Keratinocyte (primary cell): Measurements from ENCODE around the gene SPATA6L. TPM values are rescaled to one million over a fixed set of nuclear protein-coding genes. Genes with fewer than 3 reads are reported as not detected.

Experiments used
- DNase-seq: peaks from one replicate; pipeline ENCODE4 v3.0.0-alpha.2; 2011; ENCODE audit warnings: low read depth, missing footprints, low spot score
- FAIRE-seq: peaks from 2 replicates; lab custom pipeline; 2011; peaks lifted over from hg19 to GRCh38; lab: Jason Lieb, UNC
- H2AFZ ChIP-seq: 2 replicates; pipeline ENCODE4 v1.6.0; 2012; ENCODE audit warnings: low read length, control low read depth, inconsistent platforms; ENCODE audit not compliant: control insufficient read depth
- H3K27ac ChIP-seq: 2 replicates; pipeline ENCODE4 v1.5.1; 2011; ENCODE audit warnings: low read length; ENCODE audit not compliant: control insufficient read depth, insufficient read depth
- H3K27me3 ChIP-seq: 3 replicates; pipeline ENCODE4 v1.6.0; 2011; ENCODE audit warnings: low read length; ENCODE audit not compliant: control insufficient read depth, insufficient read depth; ENCODE audit errors: extremely low read depth
- H3K36me3 ChIP-seq, 2 experiments: 2 replicates in 1 of 2; 3 replicates in 1 of 2; pipeline ENCODE4 v1.5.1; 2011; ENCODE audit warnings: low read length in 2 of 2, mild to moderate bottlenecking in 1 of 2; ENCODE audit not compliant: control insufficient read depth in 2 of 2, insufficient read depth in 2 of 2; ENCODE audit errors: extremely low read depth in 1 of 2
- H3K4me1 ChIP-seq: 3 replicates; pipeline ENCODE4 v1.5.1; 2011; ENCODE audit warnings: low read length; ENCODE audit not compliant: control insufficient read depth, insufficient read depth; ENCODE audit errors: extremely low read depth
- H3K4me2 ChIP-seq: 3 replicates; pipeline ENCODE4 v1.6.0; 2011; ENCODE audit warnings: low read depth, low read length; ENCODE audit not compliant: control insufficient read depth, insufficient read depth; ENCODE audit errors: extremely low read depth
- H3K4me3 ChIP-seq, 3 experiments: fragments of 200-600 bp in 1 of 3; sonication (generic) in 1 of 3; 2 replicates in 2 of 3; 3 replicates in 1 of 3; pipeline ENCODE4 v1.5.1; 2011 to 2016; ENCODE audit warnings: low read length in 3 of 3, mild to moderate bottlenecking in 3 of 3, control low read depth in 2 of 3, inconsistent platforms in 1 of 3, low read depth in 1 of 3, mixed read lengths in 1 of 3, mixed run types in 1 of 3, moderate library complexity in 1 of 3; ENCODE audit not compliant: control insufficient read depth in 2 of 3, insufficient read depth in 2 of 3; ENCODE audit errors: extremely low read depth in 1 of 3
- H3K79me2 ChIP-seq: 2 replicates; pipeline ENCODE4 v1.6.0; 2012; ENCODE audit warnings: low read length; ENCODE audit not compliant: control insufficient read depth, insufficient read depth
- H3K9ac ChIP-seq: 3 replicates; pipeline ENCODE4 v1.6.0; 2011; ENCODE audit warnings: low read length; ENCODE audit not compliant: control insufficient read depth, insufficient read depth; ENCODE audit errors: extremely low read depth
- H3K9me1 ChIP-seq: 3 replicates; pipeline ENCODE4 v1.6.0; 2011; ENCODE audit warnings: low read length; ENCODE audit not compliant: control insufficient read depth, insufficient read depth; ENCODE audit errors: extremely low read depth
- H3K9me3 ChIP-seq: 2 replicates; pipeline ENCODE4 v1.5.1; 2012; ENCODE audit warnings: low read depth, low read length; ENCODE audit not compliant: control insufficient read depth
- H4K20me1 ChIP-seq: 3 replicates; pipeline ENCODE4 v1.6.0; 2011; ENCODE audit warnings: low read length; ENCODE audit not compliant: control insufficient read depth, insufficient read depth; ENCODE audit errors: extremely low read depth
- CTCF ChIP-seq, 3 experiments: IDR thresholded peaks in 1 of 3; conservative IDR thresholded peaks in 1 of 3; optimal IDR thresholded peaks in 1 of 3; 2 replicates in 2 of 3; 3 replicates in 1 of 3; pipeline versions ENCODE3 to v1.5.1; 2011; ENCODE audit warnings: low read length in 3 of 3, mild to moderate bottlenecking in 3 of 3, moderate library complexity in 2 of 3, control low read depth in 1 of 3, inconsistent platforms in 1 of 3; ENCODE audit not compliant: insufficient read depth in 2 of 3; ENCODE audit errors: extremely low read depth in 1 of 3
- EZH2 ChIP-seq: IDR thresholded peaks from one replicate; pipeline ENCODE4 v1.6.1; 2012; ENCODE audit warnings: inconsistent platforms, mild to moderate bottlenecking, low read length, moderate library complexity
- dilution Hi-C: fragments of 300-500 bp; cut with MboI; formaldehyde crosslinking; loops from one replicate; pipeline ENCODE4 v1.7.0; 2020; ENCODE audit warnings: low sequenced_read_pairs; ENCODE audit not compliant: extremely low pct_ligation_motif_present
- polyA plus RNA-seq, 5 experiments: library from polyadenylated mRNA; depleted of rRNA in 3 of 5; stranded (reverse) in 3 of 5; stranded (forward) in 1 of 5; unstranded in 1 of 5; fragments of >200 nt; gene quantifications; 1 replicate in 1 of 5; 2 replicates in 3 of 5; 3 replicates in 1 of 5; pipeline versions ENCODE4 v1.2.1 to v1.2.3, GENCODE V29; 2011 to 2012; ENCODE audit warnings: missing spikeins in 2 of 5, low read depth in 1 of 5, low replicate concordance in 1 of 5

The SPATA6L gene
- polyA plus RNA-seq, 1 donor (not counting 4 experiments of a cell fraction or from before 2014, with no cell fraction given) = 0.92 TPM

GRCh38 chr9:4558371-4558998 is 107.8 kb downstream of the SPATA6L start:
- TF ChIP-seq CTCF (optimal IDR thresholded peaks at IDR 0.05 in 1 of 3, IDR thresholded peaks at IDR 0.05 in 1 of 3, conservative IDR thresholded peaks at IDR 0.05 in 1 of 3; ENCODE audit: extremely low read depth in 1 of 3, insufficient read depth in 2 of 3, low read length in 3 of 3) = no peak
- no peak for TF ChIP-seq EZH2
- no peak for FAIRE-seq
- Histone ChIP-seq H3K9me1 (no peaks in the 10 kb centered on the region), H3K9ac (no peak overlapping the region), H2AFZ (no peak overlapping the region), H3K9me3 (no peaks in the 10 kb centered on the region), H3K36me3 (no peaks in the 10 kb centered on the region), H3K27ac (no peak overlapping the region), H3K4me2 (no peak overlapping the region), H3K27me3 (no peaks in the 10 kb centered on the region), H3K4me1 (no peaks in the 10 kb centered on the region), H4K20me1 (no peaks in the 10 kb centered on the region), H3K79me2 (no peaks in the 10 kb centered on the region), H3K4me3 (no peak overlapping the region)
- dilution Hi-C loops = no loop called here
- no peak for DNase-seq

GRCh38 chr9:4555236-4555635 is 111.0 kb downstream of the SPATA6L start:
- no peak for DNase-seq
- Histone ChIP-seq H3K36me3 (no peaks in the 10 kb centered on the region), H3K4me3 (no peak overlapping the region), H3K9me3 (no peaks in the 10 kb centered on the region), H2AFZ (no peak overlapping the region), H3K9ac (no peak overlapping the region), H4K20me1 (no peaks in the 10 kb centered on the region), H3K9me1 (no peaks in the 10 kb centered on the region), H3K4me1 (no peaks in the 10 kb centered on the region), H3K79me2 (no peaks in the 10 kb centered on the region), H3K27ac (no peak overlapping the region), H3K27me3 (no peaks in the 10 kb centered on the region), H3K4me2 (no peak overlapping the region)
- no peak for TF ChIP-seq EZH2
- no peak for TF ChIP-seq CTCF (optimal IDR thresholded peaks at IDR 0.05 in 1 of 3, IDR thresholded peaks at IDR 0.05 in 1 of 3, conservative IDR thresholded peaks at IDR 0.05 in 1 of 3; ENCODE audit: extremely low read depth in 1 of 3, insufficient read depth in 2 of 3, low read length in 3 of 3)
- dilution Hi-C loops = no loop called here
- no peak for FAIRE-seq
